EH (cell line): Measurements from ENCODE around the gene TRIP6.
A peak's percentile ranks its signal among the peaks of the same experiment; 100 is the strongest.
"Not testable (repeated sequence)": the region's sequence is repeated elsewhere in the genome, so short reads cannot be mapped to it uniquely, and the experiment has no call there.

Source experiments
- DNase-seq: peaks from one replicate; pipeline ENCODE4 v3.0.0-alpha.2; 2015; ENCODE audit warnings: low read depth

Gene TRIP6

GRCh38 chr7:100839361-100839760, 27.8 kb upstream of the TRIP6 start:
- DNase-seq = no peak

GRCh38 chr7:100840470-100841100, 26.6 kb upstream of the TRIP6 start:
- DNase-seq = no peak

- no peak for DNase-seq
Observed at GRCh38 chr7:100847360-100847759, 19.8 kb upstream of the TRIP6 start.

- DNase-seq = peak; percentile 94
Observed at GRCh38 chr7:100852048-100852872, 14.9 kb upstream of the TRIP6 start, which contains the start of gene SLC12A9. SLC12A9 (plus strand) TSS chr7:100852713; CDS start chr7:100854198, 1,485 bp downstream.

- DNase-seq = no peak
Observed at GRCh38 chr7:100854146-100854895, 12.9 kb upstream of the TRIP6 start.

GRCh38 chr7:100854899-100855298, 12.3 kb upstream of the TRIP6 start:
- not testable (repeated sequence) for DNase-seq

- DNase-seq = no peak
Observed at GRCh38 chr7:100855515-100855914, 11.7 kb upstream of the TRIP6 start.

GRCh38 chr7:100856871-100857282, 10.3 kb upstream of the TRIP6 start:
- no peak for DNase-seq

GRCh38 chr7:100859856-100860255, 7.3 kb upstream of the TRIP6 start:
- no peak for DNase-seq

GRCh38 chr7:100860702-100861615, 6.2 kb upstream of the TRIP6 start:
- no peak for DNase-seq

- DNase-seq = no peak
Observed at GRCh38 chr7:100861616-100861985, 5.6 kb upstream of the TRIP6 start.

GRCh38 chr7:100863406-100863950, 3.7 kb upstream of the TRIP6 start:
- DNase-seq = no peak

GRCh38 chr7:100864263-100864845, 2.8 kb upstream of the TRIP6 start:
- DNase-seq = no peak

GRCh38 chr7:100865372-100865911, 1.7 kb upstream of the TRIP6 start:
- peak; percentile 68 for DNase-seq

- peak; percentile 68 for DNase-seq
Observed at GRCh38 chr7:100865938-100866728, 1.1 kb upstream of the TRIP6 start.

GRCh38 chr7:100866729-100867039, 503 bp upstream of the TRIP6 start:
- no peak for DNase-seq

GRCh38 chr7:100867776-100868485, 744 bp downstream of the TRIP6 start:
- no peak for DNase-seq

GRCh38 chr7:100873599-100874299, 6.6 kb downstream of the TRIP6 start:
- no peak for DNase-seq

- no peak for DNase-seq
Observed at GRCh38 chr7:100874300-100874576, 7.1 kb downstream of the TRIP6 start.
